ENCODE measurements around the gene ZNF236.
"Not testable (repeated sequence)": the region's sequence is repeated elsewhere in the genome, so short reads cannot be mapped to it uniquely, and the experiment has no call there.

Gene ZNF236

GRCh38 chr18:76953583-76954233 is 131.4 kb downstream of the ZNF236 start:
- no peak for DNase-seq

- DNase-seq = no peak
These were observed 133.3 kb downstream of the ZNF236 start for GRCh38 chr18:76955524-76956170.

GRCh38 chr18:76956648-76957047 is 134.3 kb downstream of the ZNF236 start:
- DNase-seq = no peak

- no peak for DNase-seq
These were observed 135.3 kb downstream of the ZNF236 start for GRCh38 chr18:76957384-76958355.

- no peak for DNase-seq
These were observed 136.5 kb downstream of the ZNF236 start for GRCh38 chr18:76958692-76959341.

- DNase-seq = no peak
These were observed 137.2 kb downstream of the ZNF236 start for GRCh38 chr18:76959605-76960004.

- DNase-seq = no peak
These were observed 138.2 kb downstream of the ZNF236 start for GRCh38 chr18:76960528-76961035.

GRCh38 chr18:76962851-76963250 is 140.5 kb downstream of the ZNF236 start:
- no peak for DNase-seq

GRCh38 chr18:76963936-76964335 is 141.6 kb downstream of the ZNF236 start:
- DNase-seq = no peak

- DNase-seq = not testable (repeated sequence)
These were observed 143.3 kb downstream of the ZNF236 start for GRCh38 chr18:76965555-76966151.

GRCh38 chr18:76967299-76967698 is 144.9 kb downstream of the ZNF236 start:
- DNase-seq = not testable (repeated sequence)

GRCh38 chr18:76967721-76968472 is 145.5 kb downstream of the ZNF236 start:
- DNase-seq = no peak

- no peak for DNase-seq
These were observed 148.6 kb downstream of the ZNF236 start for GRCh38 chr18:76970770-76971559.

GRCh38 chr18:76972241-76972640 is 149.9 kb downstream of the ZNF236 start:
- no peak for DNase-seq

- no peak for DNase-seq
These were observed 150.6 kb downstream of the ZNF236 start for GRCh38 chr18:76972846-76973519.

- DNase-seq = no peak
These were observed 151.3 kb downstream of the ZNF236 start for GRCh38 chr18:76973520-76974266.

- DNase-seq = no peak
These were observed 152.0 kb downstream of the ZNF236 start for GRCh38 chr18:76974386-76974785.

GRCh38 chr18:76975577-76976110 is 153.3 kb downstream of the ZNF236 start:
- DNase-seq = no peak

- no peak for DNase-seq
These were observed 154.8 kb downstream of the ZNF236 start for GRCh38 chr18:76977108-76977621.

All from NCI-H2081 treated with DMSO at 0.1 percent for 48 hours (cell line).